SKM-1 treated with dmso at 0.1 percent for 144 hours (cell line): Measurements from ENCODE around the gene SNAPC4.

Experiments
- DNase-seq: peaks from one replicate; lab custom pipeline; 2025; ENCODE audit not compliant: unreplicated experiment; lab: John Stamatoyannopoulos, UW

The SNAPC4 gene

DNA sequence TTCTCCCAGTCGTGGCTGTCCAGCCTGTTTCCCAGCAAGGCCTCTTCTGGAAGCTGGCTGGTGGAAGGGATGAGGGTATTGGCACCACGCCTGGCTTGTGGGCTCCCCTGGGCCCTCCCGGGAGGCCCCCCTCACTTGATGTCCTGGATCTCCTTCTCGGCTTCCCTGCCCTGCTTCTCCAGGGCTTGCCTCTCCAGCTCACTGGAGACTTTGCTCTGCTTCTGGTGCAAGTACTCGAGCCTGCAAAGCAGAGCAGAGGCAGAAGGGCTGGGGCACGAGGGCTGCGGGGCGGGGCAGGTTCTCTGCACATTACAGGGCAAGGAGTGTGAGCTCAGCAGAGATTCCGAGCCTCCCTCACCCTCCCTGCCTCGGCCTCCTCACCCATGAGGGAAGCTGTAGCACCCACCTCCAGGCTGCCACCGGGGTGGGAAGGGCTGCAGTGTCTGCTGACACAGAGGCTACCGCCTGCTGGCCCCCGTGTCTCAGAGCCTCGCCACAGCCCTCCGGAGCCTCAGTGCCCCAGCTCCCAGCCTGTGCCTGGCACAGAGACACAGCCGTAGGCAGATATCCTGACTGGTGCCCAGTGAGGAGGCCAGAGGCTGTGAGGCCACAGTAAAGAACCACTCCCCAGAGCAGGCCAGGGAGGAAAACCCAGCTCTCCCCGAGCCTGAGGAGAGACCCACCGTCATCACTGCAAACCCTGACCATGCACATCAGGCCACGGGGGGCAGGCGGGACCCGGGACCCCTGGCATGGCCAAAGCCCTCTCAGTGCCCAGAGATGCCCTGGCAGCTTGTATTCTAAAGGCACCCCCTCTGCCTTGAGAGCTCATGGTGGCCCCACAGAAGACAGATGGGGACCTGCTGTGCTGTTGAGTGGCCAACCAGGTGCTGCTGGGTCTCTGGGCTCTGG is 7.2 kb downstream of the SNAPC4 start:
- no peak for DNase-seq

- no peak for DNase-seq
These were observed 8.0 kb downstream of the SNAPC4 start for GRCh38 chr9:136391737-136392537.

DNA sequence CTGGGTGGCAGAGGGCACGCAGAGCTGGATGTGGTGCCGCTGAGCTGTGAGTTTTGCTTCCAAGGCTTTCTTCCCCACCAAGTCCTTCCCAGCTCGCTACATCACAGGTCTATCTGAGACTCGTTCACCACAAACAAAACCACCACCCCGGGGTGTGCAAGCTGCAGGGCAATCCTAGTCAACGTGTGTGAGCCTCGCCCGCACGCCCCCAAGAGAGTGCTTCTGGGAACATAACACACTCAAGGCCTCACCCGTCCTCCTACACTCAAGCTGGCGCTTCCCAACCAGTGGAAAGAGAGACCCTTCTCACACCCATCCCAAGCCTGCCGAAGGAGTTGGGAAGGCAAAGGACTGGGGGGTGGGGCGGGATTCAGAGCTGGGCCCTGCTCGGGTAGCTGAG is 10.6 kb downstream of the SNAPC4 start:
- DNase-seq: no peak

DNA sequence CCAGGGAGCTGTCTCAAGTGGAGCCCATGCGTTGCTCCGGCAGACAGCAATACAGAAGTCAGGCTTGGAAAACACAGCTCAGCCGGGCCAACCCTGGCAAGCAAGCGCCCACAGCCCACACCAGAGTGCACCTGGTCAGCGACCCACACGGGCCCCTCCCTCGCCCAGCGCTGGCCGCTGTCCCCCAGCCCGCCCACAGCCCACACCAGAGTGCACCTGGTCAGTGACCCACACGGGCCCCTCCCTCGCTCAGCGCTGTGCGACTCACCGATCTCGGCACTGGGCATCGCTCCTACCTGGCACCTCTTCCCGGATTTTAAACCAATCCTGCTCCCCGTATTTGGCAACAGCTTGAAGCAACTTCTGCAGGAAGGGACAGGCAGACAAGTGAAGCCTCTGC is 12.8 kb downstream of the SNAPC4 start:
- DNase-seq: no peak

DNA sequence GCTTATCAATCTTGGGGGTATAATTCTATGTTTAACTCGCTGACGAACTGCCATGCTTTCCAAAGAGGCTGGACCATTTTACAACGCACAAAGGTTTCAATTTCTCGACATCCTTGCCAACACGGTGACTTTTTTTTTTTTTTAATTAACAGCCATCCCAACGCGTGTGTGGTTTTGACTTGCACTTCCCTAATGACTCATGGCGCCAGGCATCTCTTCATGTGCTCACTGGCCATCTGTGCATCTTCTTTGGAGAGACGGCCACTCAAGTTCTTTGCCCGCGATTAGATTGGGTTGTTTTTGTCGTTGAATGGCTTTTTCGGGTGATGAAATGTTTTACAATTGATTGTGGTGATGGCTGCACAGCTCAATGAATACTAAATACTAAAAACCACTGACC is 14.0 kb downstream of the SNAPC4 start:
- DNase-seq: no peak

- no peak for DNase-seq
These were observed 15.0 kb downstream of the SNAPC4 start for GRCh38 chr9:136385015-136385414.

- no peak for DNase-seq
These were observed 16.5 kb downstream of the SNAPC4 start for GRCh38 chr9:136383436-136383835.

GRCh38 chr9:136381966-136382513 is 17.9 kb downstream of the SNAPC4 start:
- no peak for DNase-seq

- no peak for DNase-seq
These were observed 18.7 kb downstream of the SNAPC4 start for GRCh38 chr9:136381311-136381710.

DNA sequence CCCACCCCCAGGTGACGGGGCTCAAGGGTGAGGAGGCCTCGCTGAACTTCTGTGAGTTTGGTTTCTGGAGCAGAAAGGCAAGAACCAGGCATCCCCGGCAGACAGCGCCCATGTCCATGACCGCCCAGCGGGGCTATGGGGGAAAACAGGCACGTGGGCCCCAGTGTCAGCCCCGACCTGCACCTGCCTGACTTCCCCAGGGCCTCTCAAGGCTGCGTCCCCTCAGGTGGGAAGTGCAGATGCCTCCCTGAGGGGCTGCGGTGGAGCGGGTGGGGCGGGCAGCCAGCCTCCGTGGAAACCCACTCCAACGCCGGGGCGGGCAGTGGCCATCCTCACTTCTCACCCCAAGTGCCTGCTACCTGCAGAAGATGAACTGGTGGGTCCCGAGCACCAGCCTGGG is 19.6 kb downstream of the SNAPC4 start:
- no peak for DNase-seq

DNA sequence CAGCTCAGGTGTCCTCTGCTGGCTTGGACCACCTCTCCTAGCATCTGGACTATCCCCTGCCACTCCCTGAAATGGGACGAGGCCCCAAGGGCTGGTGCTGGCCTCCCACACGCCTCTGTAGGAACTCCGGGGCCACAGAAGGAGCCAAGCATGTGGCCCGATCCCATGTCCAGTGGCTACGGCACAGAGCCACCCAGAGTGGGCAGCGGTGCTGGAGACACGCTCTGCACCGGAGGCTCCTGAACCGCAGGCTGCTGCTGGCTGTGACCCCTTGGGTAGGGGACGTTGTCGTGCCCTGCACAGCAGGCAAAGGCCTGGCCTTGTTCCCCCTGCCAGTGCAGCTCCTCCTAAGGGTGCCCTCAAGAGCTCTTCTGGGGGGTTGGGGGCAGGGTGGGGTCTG is 20.1 kb downstream of the SNAPC4 start:
- no peak for DNase-seq

DNA sequence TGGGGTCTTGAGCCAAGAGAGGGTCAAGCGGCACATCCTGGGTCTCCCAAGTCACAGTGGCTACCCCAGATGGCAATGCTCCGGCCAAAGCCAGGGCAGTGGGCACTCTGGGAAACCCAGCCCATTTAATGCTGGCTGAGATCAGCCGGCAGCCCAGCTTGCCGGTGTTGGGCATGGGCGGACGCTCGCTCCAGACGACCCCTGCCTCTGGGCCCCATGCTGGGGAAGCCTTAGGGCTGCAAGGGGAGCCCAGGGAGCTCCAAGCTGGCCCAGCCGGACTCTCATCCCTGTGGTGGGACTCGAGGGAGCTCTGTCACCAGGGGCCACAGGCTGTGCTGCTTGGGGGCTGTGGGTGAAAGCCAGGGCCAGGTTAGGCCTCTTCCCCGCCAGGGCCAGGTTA is 20.6 kb downstream of the SNAPC4 start:
- DNase-seq: no peak

DNA sequence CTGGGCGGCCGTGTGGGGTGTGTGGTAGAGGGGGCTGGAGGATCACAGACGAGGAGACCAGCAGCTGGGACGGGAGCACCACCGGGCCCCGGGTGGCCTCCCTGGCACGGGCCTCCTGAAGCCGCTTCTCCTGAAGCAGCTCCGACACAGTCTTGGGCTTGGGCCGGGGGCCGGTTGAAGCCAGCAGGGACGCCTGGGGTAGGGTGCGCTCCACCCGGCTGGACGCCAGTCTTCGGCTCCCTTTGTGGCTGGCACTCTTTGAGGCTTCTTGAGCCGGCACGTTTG is 21.0 kb downstream of the SNAPC4 start:
- DNase-seq: no peak

DNA sequence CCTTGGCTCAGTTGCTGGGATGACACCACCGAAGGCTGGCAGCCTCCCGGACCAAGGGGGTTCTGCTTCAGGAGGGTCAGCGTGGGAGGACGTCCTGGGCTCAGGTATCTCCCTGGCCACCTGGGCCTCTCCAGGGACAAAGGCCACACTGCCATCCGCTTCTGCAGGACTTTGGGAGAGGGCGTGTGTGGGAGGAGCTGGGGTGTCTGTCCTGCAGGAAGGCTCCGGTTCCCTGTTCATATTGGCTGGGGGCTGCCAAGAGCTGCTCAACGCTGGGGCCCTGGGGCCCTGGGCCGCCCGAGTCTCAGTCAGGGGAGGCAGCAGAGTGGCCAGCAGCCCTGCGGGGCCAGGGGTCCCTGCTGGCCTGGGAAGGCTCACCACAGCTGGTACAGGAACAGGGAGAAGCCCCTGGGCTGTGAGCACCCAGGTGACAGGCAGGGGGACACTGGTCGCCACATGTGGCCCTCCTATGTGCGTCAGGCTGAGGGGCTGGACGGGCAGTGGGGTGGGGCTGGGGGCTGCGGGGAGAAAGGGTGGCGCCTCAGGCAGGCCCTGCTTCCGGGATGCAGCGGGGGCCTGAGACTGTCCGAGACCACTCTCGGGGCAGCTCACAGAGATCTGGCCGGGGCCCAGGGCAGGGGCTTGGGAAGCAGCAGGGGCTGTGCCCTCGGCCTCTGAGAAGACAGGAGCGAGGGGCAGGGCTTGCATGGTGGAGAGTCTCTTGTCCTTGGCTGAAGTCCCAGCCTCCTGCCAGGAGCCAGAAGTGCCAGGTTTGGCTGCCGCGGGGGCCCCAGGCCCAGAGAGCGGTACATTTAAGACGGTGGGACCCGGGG is 21.6 kb downstream of the SNAPC4 start:
- no peak for DNase-seq

DNA sequence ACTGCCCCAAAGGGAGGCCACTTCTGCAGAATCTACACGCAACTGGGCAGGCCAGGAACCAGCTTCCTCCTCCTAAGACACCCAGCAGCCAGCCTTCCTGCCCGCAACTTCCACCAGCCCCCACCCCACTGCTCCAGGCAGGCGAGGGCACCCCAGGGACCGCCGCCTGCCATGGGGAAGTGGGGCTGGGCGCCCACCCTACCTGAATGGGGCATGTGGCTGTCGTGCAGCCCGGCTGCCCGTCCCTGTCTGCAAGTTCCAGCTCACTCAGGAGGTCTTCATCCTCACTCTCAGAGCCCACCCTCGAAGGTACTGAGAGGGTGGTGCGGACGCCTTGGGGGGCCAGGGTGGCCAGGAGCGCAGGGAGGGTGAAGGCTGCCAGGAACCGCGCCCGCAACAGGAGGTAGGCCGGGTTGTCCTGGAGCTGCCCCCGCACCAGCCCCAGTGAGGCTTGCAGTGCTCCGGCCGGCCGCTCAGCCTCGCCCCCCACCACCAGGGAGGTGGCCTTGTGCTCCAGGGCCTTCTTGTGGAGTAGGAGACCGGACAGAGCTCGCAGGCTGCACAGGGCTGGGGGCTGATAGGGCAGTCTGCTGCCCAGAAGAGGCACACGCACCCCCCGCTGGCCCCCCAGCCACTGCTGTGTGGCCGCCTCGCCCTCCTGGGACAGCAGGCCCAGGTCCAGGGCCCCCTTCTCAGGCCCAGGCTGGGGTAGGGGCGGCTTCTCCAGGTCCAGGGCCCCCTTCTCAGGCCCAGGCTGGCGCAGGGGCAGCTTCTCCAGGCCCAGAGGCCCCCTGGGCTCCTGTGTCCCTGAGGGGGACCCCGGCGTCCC is 22.4 kb downstream of the SNAPC4 start:
- DNase-seq: no peak

GRCh38 chr9:136376457-136376856 is 23.5 kb downstream of the SNAPC4 start:
- no peak for DNase-seq

DNA sequence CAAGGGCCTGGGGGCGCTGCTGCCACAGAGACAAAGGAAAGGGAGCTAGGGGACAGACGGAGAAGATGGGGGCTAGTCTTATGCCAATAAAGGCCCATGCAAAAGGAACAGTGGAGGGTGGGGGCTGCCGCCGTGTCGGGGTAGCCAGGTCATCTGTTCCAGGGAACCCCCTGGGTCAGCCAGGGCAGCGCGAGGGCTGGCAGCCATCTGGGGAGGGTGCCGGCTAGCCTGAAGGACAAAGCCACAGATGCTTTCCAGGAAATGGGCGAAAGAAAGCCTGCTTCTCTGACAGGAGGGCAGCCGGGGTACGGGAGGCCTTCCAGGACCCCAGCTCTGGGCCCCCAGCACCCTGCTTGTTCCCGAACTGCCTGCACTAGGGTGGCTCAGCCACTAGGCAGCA is 24.9 kb downstream of the SNAPC4 start:
- DNase-seq: no peak

GRCh38 chr9:136374183-136374575 is 25.8 kb downstream of the SNAPC4 start:
- no peak for DNase-seq

- DNase-seq: peak; percentile 76
These were observed 26.4 kb downstream of the SNAPC4 start, which contains the start of gene CARD9 for GRCh38 chr9:136373300-136374182. CARD9 (minus strand) TSS chr9:136373669; CDS start chr9:136372078, 1,591 bp downstream.
